GM12878 (cell line): ENCODE measurements around the gene ANAPC2. TPM values are rescaled to one million over a fixed set of nuclear protein-coding genes. Genes with fewer than 3 reads are reported as not detected.

ENCODE experiments used
- ATAC-seq: fragments of 200-7000 bp; cut with Tn5 transposase; 3 replicates; pipeline ENCODE4 v1.9.1; 2020; ENCODE audit warnings: mild to moderate bottlenecking, moderate library complexity
- BruUV-seq: library from RNA; stranded (reverse); fragments of 400-500 nt; replicated peaks from 2 replicates; lab custom pipeline; 2021; lab: Mats Ljungman, UMichigan
- CTCF ChIA-PET: fragments of 300-600 bp; sonication (Branson Sonifier 250); formaldehyde crosslinking; extraction: SDS; loops from one replicate; lab custom pipeline; 2021; ENCODE audit warnings: inconsistent platforms; lab: Yijun Ruan, JAX
- POLR2A ChIA-PET: fragments of 350-600 bp; formaldehyde crosslinking; extraction: SDS; loops from one replicate; lab custom pipeline; 2021; ENCODE audit warnings: inconsistent platforms; lab: Charles Lee
- RAD21 ChIA-PET: fragments of 300-600 bp; sonication (Branson Sonifier 250); formaldehyde crosslinking; loops from one replicate; lab custom pipeline; 2023; ENCODE audit warnings: antibody characterized with exemption; ENCODE audit not compliant: unreplicated experiment; lab: Charles Lee
- SMC1A ChIA-PET: fragments of 300-600 bp; sonication (Branson Sonifier 250); formaldehyde crosslinking; loops from one replicate; lab custom pipeline; 2023; ENCODE audit not compliant: unreplicated experiment, uncharacterized antibody; lab: Charles Lee
- DNase-seq: peaks from one replicate; pipeline ENCODE4 v3.0.0-alpha.2; 2011; ENCODE audit warnings: low read depth, low spot score
- FAIRE-seq: peaks from 3 replicates; lab custom pipeline; 2011; peaks lifted over from hg19 to GRCh38; lab: Jason Lieb, UNC
- H2AFZ ChIP-seq: 2 replicates; pipeline ENCODE4 v1.6.0; 2011; ENCODE audit warnings: low read depth, low read length, control low read depth; ENCODE audit not compliant: control insufficient read depth
- H3K27ac ChIP-seq: 2 replicates; pipeline ENCODE4 v1.5.1; 2011; ENCODE audit warnings: control low read depth; ENCODE audit not compliant: control insufficient read depth, insufficient read depth
- H3K27me3 ChIP-seq, 2 experiments: replicated peaks in 1 of 2; 2 replicates each; pipeline versions ENCODE4 v1.6.0 to v1.6.1; 2011; ENCODE audit warnings: low read length in 1 of 2; ENCODE audit not compliant: control insufficient read depth in 2 of 2, insufficient read depth in 2 of 2
- H3K36me3 ChIP-seq, 2 experiments: 2 replicates each; pipeline ENCODE4 v1.5.1; 2011; ENCODE audit warnings: low read length in 1 of 2; ENCODE audit not compliant: control insufficient read depth in 2 of 2, insufficient read depth in 2 of 2
- H3K4me1 ChIP-seq: 2 replicates; pipeline ENCODE4 v1.6.1; 2011; ENCODE audit warnings: mild to moderate bottlenecking, low read length, moderate library complexity, mixed read lengths; ENCODE audit not compliant: control insufficient read depth, insufficient read depth
- H3K4me2 ChIP-seq: 2 replicates; pipeline ENCODE4 v1.6.0; 2011; ENCODE audit warnings: control low read depth; ENCODE audit not compliant: control insufficient read depth, insufficient read depth
- H3K4me3 ChIP-seq: fragments of 200-600 bp; sonication (generic); 2 replicates; pipeline ENCODE4 v1.5.1; 2016
- H3K79me2 ChIP-seq: 2 replicates; pipeline ENCODE4 v1.6.0; 2011; ENCODE audit warnings: low read length; ENCODE audit not compliant: control insufficient read depth, insufficient read depth
- H3K9ac ChIP-seq: 2 replicates; pipeline ENCODE4 v1.8.0; 2011; ENCODE audit warnings: low read length, control low read depth, mixed read lengths; ENCODE audit not compliant: control insufficient read depth, insufficient read depth
- H3K9me3 ChIP-seq: replicated peaks from 3 replicates; pipeline ENCODE4 v1.5.1; 2011; ENCODE audit warnings: mild to moderate bottlenecking, low read length; ENCODE audit not compliant: control insufficient read depth, insufficient read depth
- H4K20me1 ChIP-seq: 2 replicates; pipeline ENCODE4 v1.6.0; 2011; ENCODE audit not compliant: control insufficient read depth, insufficient read depth
- ELK1 ChIP-seq: IDR thresholded peaks from 2 replicates; pipeline ENCODE4 v1.6.1; 2012; ENCODE audit warnings: low read depth, low read length, improper control_type of control experiment
- GATAD2B ChIP-seq: fragments of 450-650 bp; conservative IDR thresholded peaks from 2 replicates; pipeline ENCODE4 v1.6.1; 2017; ENCODE audit warnings: low read depth, mild to moderate bottlenecking, moderate library complexity
- HDAC6 ChIP-seq: fragments of 200-600 bp; sonication (generic); IDR thresholded peaks from one replicate; pipeline ENCODE4 v1.8.0; 2017; ENCODE audit warnings: antibody characterized with exemption; ENCODE audit not compliant: unreplicated experiment
- LARP7 ChIP-seq: fragments of 450-650 bp; IDR thresholded peaks from 2 replicates; pipeline ENCODE4 v1.6.1; 2017; ENCODE audit warnings: mild to moderate bottlenecking
- MEF2B ChIP-seq: fragments of 450-650 bp; IDR thresholded peaks from 2 replicates; pipeline ENCODE4 v1.6.1; 2018; ENCODE audit warnings: mild to moderate bottlenecking, moderate library complexity; ENCODE audit not compliant: partially characterized antibody, poor library complexity, severe bottlenecking
- NKRF ChIP-seq: fragments of 450-650 bp; conservative IDR thresholded peaks from 2 replicates; pipeline ENCODE4 v1.6.1; 2017; ENCODE audit warnings: mild to moderate bottlenecking, moderate library complexity
- POLR2AphosphoS5 ChIP-seq: IDR thresholded peaks from 2 replicates; pipeline ENCODE4 v1.6.1; 2011; ENCODE audit warnings: mild to moderate bottlenecking, low read length, inconsistent platforms
- STAT3 ChIP-seq: IDR thresholded peaks from 2 replicates; pipeline ENCODE4 v1.6.1; 2011; ENCODE audit warnings: low read depth, low read length, improper control_type of control experiment
- TCF3 ChIP-seq: IDR thresholded peaks from 2 replicates; pipeline ENCODE4 v1.6.1; 2012; ENCODE audit warnings: low read depth, mild to moderate bottlenecking, low read length, borderline replicate concordance; ENCODE audit not compliant: insufficient read depth
- TCF7 ChIP-seq: IDR thresholded peaks from 2 replicates; pipeline ENCODE4 v1.6.1; 2014; ENCODE audit warnings: antibody characterized with exemption, borderline replicate concordance
- ZNF207 ChIP-seq: fragments of 450-650 bp; IDR thresholded peaks from 2 replicates; pipeline ENCODE4 v1.6.1; 2014; ENCODE audit warnings: antibody characterized with exemption, mild to moderate bottlenecking, borderline replicate concordance
- ZNF622 ChIP-seq: fragments of 450-650 bp; IDR thresholded peaks from 2 replicates; pipeline ENCODE4 v1.6.1; 2017; ENCODE audit warnings: mild to moderate bottlenecking, inconsistent platforms
- WGBS: methylation state at CpG from one replicate; pipeline ENCODE4 v1.1.6; 2016; ENCODE audit warnings: low lambda C conversion rate; ENCODE audit not compliant: insufficient replicate concordance, insufficient coverage; ENCODE audit errors: missing lambda C conversion rate; 5-methylcytosine and 5-hydroxymethylcytosine counted together
- in situ Hi-C: fragments of 300-500 bp; cut with MboI; formaldehyde crosslinking; loops from 9 replicates; pipeline ENCODE4 v1.14.3; 2018; ENCODE audit warnings: mixed read lengths
- intact Hi-C: fragments of 100-400 bp; cut with micrococcal nuclease; formaldehyde crosslinking; loops from one replicate; pipeline ENCODE4 v1.14.2; 2022; ENCODE audit not compliant: unreplicated experiment
- polyA plus RNA-seq, 11 experiments: library from polyadenylated mRNA; depleted of rRNA in 4 of 11; unstranded in 6 of 11; stranded (reverse) in 5 of 11; fragments of >200 nt; fragmentation: Nextera tagmentation in 4 of 11; fragmentation: Illumina TruSeq in 1 of 11; extraction: Ambion mirVana in 4 of 11; extraction: Trizol in 1 of 11; gene quantifications; 1 replicate in 1 of 11; 2 replicates in 10 of 11; pipeline versions ENCODE4 v1.2.1 to v1.2.3, GENCODE V29; 2011 to 2016; ENCODE audit warnings: inconsistent platforms in 2 of 11, missing spikeins in 2 of 11, low read depth in 1 of 11
- total RNA-seq, 4 experiments: library from RNA; depleted of rRNA in 3 of 4; stranded (reverse); fragments of >200 nt in 3 of 4; fragmentation: Illumina TruSeq in 1 of 4; extraction: Trizol in 1 of 4; gene quantifications; 2 replicates each; pipeline versions ENCODE4 v1.2.1 to v1.2.3, GENCODE V29; 2013 to 2021

Gene ANAPC2
- total and polyA plus RNA-seq, 10 of the 15 experiments (the other 5 are each of a cell fraction or from before 2014, with no cell fraction given): 0.03 to 65.2 (median 20.5) TPM

- in situ Hi-C loops: loop anchor here (5.0 kb wide), 1 partner anchor 107 kb away; no protein-coding TSS in a partner anchor
- CTCF ChIA-PET: no interaction called here
- Histone ChIP-seq H3K27me3 (no peaks in the 10 kb centered on the region), H3K27ac (no peak overlapping the region), H3K79me2 (no peaks in the 10 kb centered on the region), H2AFZ (no peak overlapping the region), H3K4me1 (peaks cover 8% of the 10 kb centered on the region), H3K9me3 (no peaks in the 10 kb centered on the region), H3K36me3 (no peaks in the 10 kb centered on the region), H4K20me1 (no peaks in the 10 kb centered on the region), H3K9ac (no peak overlapping the region), H3K4me3 (no peak overlapping the region), H3K4me2 (no peak overlapping the region)
- FAIRE-seq (no peak), ATAC-seq (no peak), DNase-seq (no peak)
- POLR2A ChIA-PET: interaction anchor here (0.8 to 1.2 kb wide), 2 partner anchors 11 to 40 kb away, joined by 3 read pairs; partner anchors contain the start of genes SSNA1 and TUBB4B
- no TSS peak for BruUV-seq
- RAD21 ChIA-PET: interaction anchor here (0.8 kb wide), 1 partner anchor 40 kb away, joined by 3 read pairs; the partner anchor contains the start of genes ANAPC2 and SSNA1
- intact Hi-C loops: loop anchor here (10.0 kb wide), 1 partner anchor 184 kb away; the partner anchor contains the start of gene NPDC1
- 29% methylated on average over 27 of the region's 27 CpGs for WGBS
- no peak for TF ChIP-seq HDAC6
- SMC1A ChIA-PET: no interaction called here
Measured at GRCh38 chr9:137228968-137229896, 40.9 kb upstream of the ANAPC2 start.

GRCh38 chr9:137228506-137228967 lies 40.2 kb upstream of the ANAPC2 start:
- Histone ChIP-seq H3K4me3 (no peak overlapping the region), H3K9me3 (no peaks in the 10 kb centered on the region), H4K20me1 (no peaks in the 10 kb centered on the region), H3K27ac (no peak overlapping the region), H3K9ac (no peak overlapping the region), H3K4me2 (no peak overlapping the region), H3K27me3 (no peaks in the 10 kb centered on the region), H3K36me3 (no peaks in the 10 kb centered on the region), H3K4me1 (peaks cover 12% of the 10 kb centered on the region), H3K79me2 (no peaks in the 10 kb centered on the region), H2AFZ (no peak overlapping the region)
- FAIRE-seq (no peak), ATAC-seq (no peak), DNase-seq (no peak)
- POLR2A ChIA-PET: interaction anchor here (1.4 kb wide), 1 partner anchor 72 kb away, joined by 3 read pairs; no protein-coding TSS in a partner anchor
- SMC1A ChIA-PET: no interaction called here
- 45% methylated on average over 26 of the region's 29 CpGs for WGBS
- RAD21 ChIA-PET: interaction anchor here (1.1 kb wide), 1 partner anchor 114 kb away, joined by 4 read pairs; the partner anchor contains the start of gene DPP7
- CTCF ChIA-PET: interaction anchor here (1.2 to 6.4 kb wide), 7 partner anchors 10 to 140 kb away, joined by 3 to 52 read pairs (median 5); partner anchors contain the start of gene TUBB4B
- in situ Hi-C loops: loop anchor here (5.0 kb wide), 1 partner anchor 106 kb away; no protein-coding TSS in a partner anchor
- intact Hi-C loops: loop anchor here (10.0 kb wide), 1 partner anchor 184 kb away; the partner anchor contains the start of gene NPDC1
- BruUV-seq: no TSS peak
- no peak for TF ChIP-seq TCF3
- TF ChIP-seq TCF7: no peak
- TF ChIP-seq POLR2AphosphoS5: no peak
- no peak for TF ChIP-seq MEF2B
- TF ChIP-seq GATAD2B: no peak
- no peak for TF ChIP-seq STAT3
- no peak for TF ChIP-seq ELK1
- no peak for TF ChIP-seq ZNF622
- TF ChIP-seq NKRF: no peak
- no peak for TF ChIP-seq LARP7
- no peak for TF ChIP-seq ZNF207
